Amniotic stem cell (primary cell): ENCODE measurements around the gene UXS1.

ENCODE experiments used
- DNase-seq: peaks from one replicate; lab custom pipeline; 2025; lab: John Stamatoyannopoulos, UW

UXS1 gene

GRCh38 chr2:106109675-106110424, 84.3 kb downstream of the UXS1 start:
- no peak for DNase-seq

- no peak for DNase-seq
These were observed 85.3 kb downstream of the UXS1 start for GRCh38 chr2:106108791-106109190.

GRCh38 chr2:106108351-106108750, 85.8 kb downstream of the UXS1 start:
- no peak for DNase-seq

- no peak for DNase-seq
These were observed 86.5 kb downstream of the UXS1 start for GRCh38 chr2:106107509-106108131.

GRCh38 chr2:106106622-106107508, 87.2 kb downstream of the UXS1 start:
- no peak for DNase-seq

GRCh38 chr2:106105151-106105922, 88.8 kb downstream of the UXS1 start:
- no peak for DNase-seq

- no peak for DNase-seq
These were observed 89.6 kb downstream of the UXS1 start for GRCh38 chr2:106104332-106105062.

- no peak for DNase-seq
These were observed 94.4 kb downstream of the UXS1 start for GRCh38 chr2:106099691-106100090.

GRCh38 chr2:106098664-106099063, 95.4 kb downstream of the UXS1 start:
- no peak for DNase-seq

GRCh38 chr2:106098081-106098480, 96.0 kb downstream of the UXS1 start:
- no peak for DNase-seq

GRCh38 chr2:106097038-106098000, 96.8 kb downstream of the UXS1 start:
- DNase-seq, result no peak

- DNase-seq, result no peak
These were observed 97.6 kb downstream of the UXS1 start for GRCh38 chr2:106096299-106097037.

- no peak for DNase-seq
These were observed 98.4 kb downstream of the UXS1 start for GRCh38 chr2:106095478-106096298.

- no peak for DNase-seq
These were observed 99.8 kb downstream of the UXS1 start for GRCh38 chr2:106094131-106094841.

GRCh38 chr2:106090916-106091618, 103.0 kb downstream of the UXS1 start:
- no peak for DNase-seq

GRCh38 chr2:106089611-106090010, 104.5 kb downstream of the UXS1 start:
- DNase-seq, result no peak
